Activated B cell treated with CpG ODN at 0.5 μM for 24 hours (primary cell): ENCODE results near the gene TADA3. TPM values are rescaled to one million over a fixed set of nuclear protein-coding genes. Genes with fewer than 3 reads are reported as not detected.

Source experiments
- ATAC-seq: fragments of 200-7000 bp; cut with Tn5 transposase; one replicate; pipeline ENCODE4 v1.10.0; 2021; ENCODE audit warnings: low read depth, mild to moderate bottlenecking, moderate library complexity
- CTCF ChIA-PET: fragments of 350-600 bp; sonication (Branson Sonifier 250); formaldehyde crosslinking; loops from one replicate; lab custom pipeline; 2021; ENCODE audit warnings: antibody characterized with exemption; lab: Charles Lee
- POLR2A ChIA-PET: fragments of 350-600 bp; sonication (Branson Sonifier 250); formaldehyde crosslinking; loops from one replicate; lab custom pipeline; 2021; ENCODE audit warnings: antibody characterized with exemption; lab: Charles Lee
- DNase-seq: peaks from one replicate; pipeline ENCODE4 v3.0.0; 2022
- H3K27ac Mint-ChIP-seq: one replicate; pipeline ENCODE4 v1.8.0; 2020; ENCODE audit warnings: mixed read lengths
- H3K27me3 Mint-ChIP-seq: one replicate; pipeline ENCODE4 v1.8.0; 2021; ENCODE audit warnings: mixed read lengths
- H3K36me3 Mint-ChIP-seq: one replicate; pipeline ENCODE4 v1.8.0; 2021; ENCODE audit warnings: low read depth, mixed read lengths
- H3K4me1 Mint-ChIP-seq: one replicate; pipeline ENCODE4 v1.8.0; 2021; ENCODE audit warnings: mixed read lengths
- H3K4me3 Mint-ChIP-seq: one replicate; pipeline ENCODE4 v1.8.0; 2020; ENCODE audit warnings: mild to moderate bottlenecking, mixed read lengths
- H3K9me3 Mint-ChIP-seq: one replicate; pipeline ENCODE4 v1.8.0; 2020; ENCODE audit warnings: mixed read lengths
- CTCF ChIP-seq: fragments of 200-600 bp; IDR thresholded peaks from one replicate; pipeline ENCODE4 v1.8.0; 2022; ENCODE audit warnings: antibody characterized with exemption, mild to moderate bottlenecking
- intact Hi-C: fragments of 100-400 bp; cut with micrococcal nuclease; formaldehyde crosslinking; loops from one replicate; pipeline ENCODE4 v1.15.1; 2024
- total RNA-seq: library from RNA; stranded (reverse); gene quantifications from 2 replicates; pipeline ENCODE4 v1.2.3, GENCODE V29; 2022

TADA3 gene
- total RNA-seq, 1 donor from 2014 or later, result 44.7 TPM

- Mint-ChIP-seq H3K36me3 (peaks cover 96% of the 10 kb centered on the region), H3K27ac (no peak overlapping the region), H3K27me3 (no peaks in the 10 kb centered on the region), H3K4me3 (no peak overlapping the region), H3K9me3 (no peaks in the 10 kb centered on the region), H3K4me1 (no peaks in the 10 kb centered on the region)
- CTCF ChIA-PET, result no interaction called here
- TF ChIP-seq CTCF, result no peak
- intact Hi-C loops, result no loop called here
- ATAC-seq (no peak), DNase-seq (no peak)
- POLR2A ChIA-PET, result interaction anchor here (0.6 to 1.1 kb wide), 3 partner anchors 11 to 346 kb away, joined by 4 to 12 read pairs (median 7); partner anchors contain the start of gene BRPF1
Measured at GRCh38 chr3:9742560-9742959, 49.7 kb downstream of the TADA3 start.

GRCh38 chr3:9739181-9739580 is 53.1 kb downstream of the TADA3 start:
- intact Hi-C loops, result no loop called here
- ChIA-PET CTCF (interaction anchor here (1.3 kb wide), 1 partner anchor 12 kb away, joined by 4 read pairs; no protein-coding TSS in a partner anchor), POLR2A (no interaction called here)
- Mint-ChIP-seq H3K4me1 (peaks cover 12% of the 10 kb centered on the region), H3K4me3 (no peak overlapping the region), H3K27me3 (no peaks in the 10 kb centered on the region), H3K36me3 (peaks cover 90% of the 10 kb centered on the region), H3K27ac (no peak overlapping the region), H3K9me3 (no peaks in the 10 kb centered on the region)
- no peak for TF ChIP-seq CTCF
- DNase-seq (no peak), ATAC-seq (no peak)

GRCh38 chr3:9736831-9737230 is 55.4 kb downstream of the TADA3 start:
- H3K36me3 Mint-ChIP-seq, result peaks cover 76% of the 10 kb centered on the region
- peaks cover 31% of the 10 kb centered on the region for H3K4me1 Mint-ChIP-seq

GRCh38 chr3:9732740-9733115 is 59.5 kb downstream of the TADA3 start:
- intact Hi-C loops, result loop anchor here (5.0 kb wide), 2 partner anchors 75 to 1985 kb away; no protein-coding TSS in a partner anchor
- TF ChIP-seq CTCF, result no peak
- no peak for DNase-seq
- Mint-ChIP-seq H3K4me3 (peak overlapping the region; percentile 95), H3K9me3 (no peaks in the 10 kb centered on the region), H3K27ac (peak overlapping the region; percentile 83), H3K36me3 (peaks cover 40% of the 10 kb centered on the region), H3K27me3 (no peaks in the 10 kb centered on the region), H3K4me1 (peaks cover 39% of the 10 kb centered on the region)
- POLR2A ChIA-PET, result interaction anchor here (0.6 to 4.5 kb wide), 12 partner anchors 10 to 588 kb away, joined by 3 to 55 read pairs (median 6); partner anchors contain the start of genes ARPC4, CRELD1, EMC3 and MTMR14
- CTCF ChIA-PET, result interaction anchor here (1.0 to 1.3 kb wide), 2 partner anchors 17 to 50 kb away, joined by 3 to 4 read pairs; partner anchors contain the start of gene OGG1
- no peak for ATAC-seq

More at GRCh38 chr3:9736831-9737230, 55.4 kb downstream of the TADA3 start:
- Mint-ChIP-seq H3K27me3 (no peaks in the 10 kb centered on the region), H3K4me3 (no peak overlapping the region), H3K27ac (no peak overlapping the region), H3K9me3 (no peaks in the 10 kb centered on the region)
- ChIA-PET POLR2A (interaction anchor here (1.2 kb wide), 1 partner anchor 43 kb away, joined by 3 read pairs; no protein-coding TSS in a partner anchor), CTCF (no interaction called here)
- DNase-seq, result no peak
- TF ChIP-seq CTCF, result no peak
- intact Hi-C loops, result no loop called here
- no peak for ATAC-seq

- intact Hi-C loops, result loop anchor here (5.0 kb wide), 2 partner anchors 75 to 1985 kb away; no protein-coding TSS in a partner anchor
- no peak for TF ChIP-seq CTCF
- CTCF ChIA-PET, result interaction anchor here (1.0 to 1.3 kb wide), 2 partner anchors 17 to 50 kb away, joined by 3 to 4 read pairs; partner anchors contain the start of gene OGG1
- H3K4me1 Mint-ChIP-seq, result peaks cover 44% of the 10 kb centered on the region
- H3K27ac Mint-ChIP-seq, result peak overlapping the region; percentile 83
- peaks cover 36% of the 10 kb centered on the region for H3K36me3 Mint-ChIP-seq
- DNase-seq (no peak), ATAC-seq (no peak)
- peak overlapping the region; percentile 95 for H3K4me3 Mint-ChIP-seq
- H3K27me3 Mint-ChIP-seq, result no peaks in the 10 kb centered on the region
- POLR2A ChIA-PET, result interaction anchor here (0.6 to 4.5 kb wide), 16 partner anchors 10 to 588 kb away, joined by 3 to 55 read pairs (median 5); partner anchors contain the start of genes ARPC4, CRELD1, EMC3 and MTMR14
- no peaks in the 10 kb centered on the region for H3K9me3 Mint-ChIP-seq
Measured at GRCh38 chr3:9732080-9732739, 60.1 kb downstream of the TADA3 start.
